ENCODE measurements around the gene ZNF618.

- TF ChIP-seq CTCF (IDR thresholded peaks at IDR 0.05) (no peak), POLR2AphosphoS5 (IDR thresholded peaks at IDR 0.05) (no peak), POLR2A (IDR thresholded peaks at IDR 0.05) (no peak)
These were observed 170.8 kb downstream of the ZNF618 start for GRCh38 chr9:114046875-114047274.
